ENCODE results near the gene SENP1. TPM values are rescaled to one million over a fixed set of nuclear protein-coding genes. Genes with fewer than 3 reads are reported as not detected.
A peak's percentile ranks its signal among the peaks of the same experiment; 100 is the strongest.

SENP1 gene
- total RNA-seq, 4 donors from 2014 or later: 11.0 to 37.1 (median 16.9) TPM

DNA sequence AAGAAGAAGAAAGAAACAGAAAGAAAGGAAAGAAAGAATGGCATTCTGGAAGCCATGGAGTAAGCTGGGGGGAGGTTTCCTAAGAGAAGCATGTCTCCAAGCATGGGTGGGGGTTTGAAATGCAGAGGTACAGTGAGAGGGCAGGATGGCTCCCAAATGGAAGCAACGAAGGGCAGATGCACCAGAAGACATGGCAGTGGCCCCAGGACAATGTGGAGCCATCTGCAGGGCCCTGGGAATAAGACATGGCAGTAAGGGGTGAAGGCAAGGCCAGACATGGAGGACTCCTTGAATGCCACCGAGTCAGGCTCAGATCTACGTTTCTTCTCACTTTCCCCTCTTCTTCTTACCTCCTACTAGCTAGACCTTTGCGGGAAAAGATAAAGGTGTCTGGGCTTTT lies 96.9 kb downstream of the SENP1 start:
- Histone ChIP-seq H3K27ac (no peak overlapping the region), H3K4me3 (no peak overlapping the region), H3K27me3 (peaks cover 0 to 18% of the 10 kb centered on the region in 2 donors), H3K4me1 (peaks cover 8 to 14% (median 10%) of the 10 kb centered on the region in 4 donors), H3K36me3 (no peaks in the 10 kb centered on the region), H3K9me3 (no peaks in the 10 kb centered on the region)
- peak in 1 of 3 donors; percentile 14 for DNase-seq
- no peak for TF ChIP-seq POLR2A (IDR thresholded peaks at IDR 0.05)
- TF ChIP-seq, protein P1, sequence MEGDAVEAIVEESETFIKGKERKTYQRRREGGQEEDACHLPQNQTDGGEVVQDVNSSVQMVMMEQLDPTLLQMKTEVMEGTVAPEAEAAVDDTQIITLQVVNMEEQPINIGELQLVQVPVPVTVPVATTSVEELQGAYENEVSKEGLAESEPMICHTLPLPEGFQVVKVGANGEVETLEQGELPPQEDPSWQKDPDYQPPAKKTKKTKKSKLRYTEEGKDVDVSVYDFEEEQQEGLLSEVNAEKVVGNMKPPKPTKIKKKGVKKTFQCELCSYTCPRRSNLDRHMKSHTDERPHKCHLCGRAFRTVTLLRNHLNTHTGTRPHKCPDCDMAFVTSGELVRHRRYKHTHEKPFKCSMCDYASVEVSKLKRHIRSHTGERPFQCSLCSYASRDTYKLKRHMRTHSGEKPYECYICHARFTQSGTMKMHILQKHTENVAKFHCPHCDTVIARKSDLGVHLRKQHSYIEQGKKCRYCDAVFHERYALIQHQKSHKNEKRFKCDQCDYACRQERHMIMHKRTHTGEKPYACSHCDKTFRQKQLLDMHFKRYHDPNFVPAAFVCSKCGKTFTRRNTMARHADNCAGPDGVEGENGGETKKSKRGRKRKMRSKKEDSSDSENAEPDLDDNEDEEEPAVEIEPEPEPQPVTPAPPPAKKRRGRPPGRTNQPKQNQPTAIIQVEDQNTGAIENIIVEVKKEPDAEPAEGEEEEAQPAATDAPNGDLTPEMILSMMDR (IDR thresholded peaks at IDR 0.05): no peak

DNA sequence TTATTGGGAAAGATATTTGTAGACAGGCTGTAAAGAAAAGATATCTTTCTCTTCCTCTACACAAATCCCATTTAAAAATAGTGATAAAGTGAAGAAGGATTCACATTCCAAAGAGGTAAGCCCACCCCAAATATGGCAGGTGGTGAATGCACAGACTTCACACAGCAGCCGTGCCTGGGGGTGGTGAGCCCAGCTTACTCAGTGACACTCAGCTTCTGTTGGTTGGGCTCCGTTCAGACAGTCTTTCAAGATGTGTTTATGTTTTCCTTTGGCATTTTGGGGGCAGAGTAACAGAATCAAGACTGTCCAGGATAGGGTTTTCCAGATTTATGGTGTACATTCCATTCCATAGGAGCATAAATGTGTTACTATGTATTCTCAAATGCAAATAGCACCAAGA lies 97.5 kb downstream of the SENP1 start:
- peaks cover 9 to 20% (median 15%) of the 10 kb centered on the region in 4 donors for H3K4me1 ChIP-seq
- peak in 1 of 3 donors; percentile 5 for DNase-seq
- peaks cover 0 to 24% of the 10 kb centered on the region in 2 donors for H3K27me3 ChIP-seq
- TF ChIP-seq POLR2A (IDR thresholded peaks at IDR 0.05): no peak
- TF ChIP-seq, protein P1 (IDR thresholded peaks at IDR 0.05): no peak
- H3K9me3 ChIP-seq: no peaks in the 10 kb centered on the region
- no peak overlapping the region for H3K27ac ChIP-seq
- no peaks in the 10 kb centered on the region for H3K36me3 ChIP-seq
- no peak overlapping the region for H3K4me3 ChIP-seq

DNA sequence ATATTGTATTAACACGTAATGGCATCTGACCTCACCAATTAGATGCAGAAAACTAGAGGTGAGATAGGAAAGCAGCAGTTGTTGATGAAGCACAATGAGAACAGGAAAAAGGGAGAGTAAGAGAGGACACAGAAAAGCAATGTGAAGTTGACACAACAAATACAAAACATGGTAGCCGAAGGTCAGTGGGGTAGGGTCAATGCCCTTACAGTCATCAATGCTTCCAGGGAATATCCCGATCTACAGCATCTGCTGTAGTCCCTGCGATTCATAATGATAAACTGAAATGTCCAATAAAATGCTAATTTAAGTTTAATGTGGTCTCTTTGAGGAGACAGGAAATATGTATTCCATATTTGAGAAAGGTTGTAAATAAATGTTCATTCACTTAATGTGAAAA lies 98.7 kb downstream of the SENP1 start:
- Histone ChIP-seq H3K36me3 (no peaks in the 10 kb centered on the region), H3K27me3 (peaks cover 0 to 35% of the 10 kb centered on the region in 2 donors), H3K9me3 (no peaks in the 10 kb centered on the region), H3K27ac (no peak overlapping the region), H3K4me3 (no peak overlapping the region), H3K4me1 (peaks cover 9 to 31% (median 26%) of the 10 kb centered on the region in 4 donors)
- peak in 1 of 3 donors; percentile 19 for DNase-seq
- no peak for TF ChIP-seq POLR2A (IDR thresholded peaks at IDR 0.05)
- TF ChIP-seq, protein P1 (IDR thresholded peaks at IDR 0.05): no peak

DNA sequence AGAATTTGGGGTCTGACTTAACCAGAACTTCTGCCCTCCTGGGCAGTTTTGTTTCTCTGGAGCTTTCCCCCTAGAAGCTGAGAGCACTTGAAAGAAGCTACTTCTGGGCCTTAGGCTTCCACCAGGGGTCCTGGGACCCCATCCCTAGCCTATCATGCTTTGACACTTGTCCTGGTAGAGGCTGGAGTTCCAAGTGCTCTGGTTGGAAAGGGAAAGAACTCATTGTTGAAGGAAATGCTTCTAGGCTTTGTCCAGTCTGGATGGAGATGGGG lies 100.2 kb downstream of the SENP1 start:
- no peaks in the 10 kb centered on the region for H3K36me3 ChIP-seq
- H3K4me1 ChIP-seq: peaks cover 9 to 44% (median 36%) of the 10 kb centered on the region in 4 donors
- H3K27ac ChIP-seq: no peak overlapping the region
- DNase-seq: no peak
- H3K9me3 ChIP-seq: no peaks in the 10 kb centered on the region
- H3K27me3 ChIP-seq: peaks cover 0 to 38% of the 10 kb centered on the region in 2 donors
- no peak for TF ChIP-seq POLR2A (IDR thresholded peaks at IDR 0.05)
- no peak overlapping the region for H3K4me3 ChIP-seq

DNA sequence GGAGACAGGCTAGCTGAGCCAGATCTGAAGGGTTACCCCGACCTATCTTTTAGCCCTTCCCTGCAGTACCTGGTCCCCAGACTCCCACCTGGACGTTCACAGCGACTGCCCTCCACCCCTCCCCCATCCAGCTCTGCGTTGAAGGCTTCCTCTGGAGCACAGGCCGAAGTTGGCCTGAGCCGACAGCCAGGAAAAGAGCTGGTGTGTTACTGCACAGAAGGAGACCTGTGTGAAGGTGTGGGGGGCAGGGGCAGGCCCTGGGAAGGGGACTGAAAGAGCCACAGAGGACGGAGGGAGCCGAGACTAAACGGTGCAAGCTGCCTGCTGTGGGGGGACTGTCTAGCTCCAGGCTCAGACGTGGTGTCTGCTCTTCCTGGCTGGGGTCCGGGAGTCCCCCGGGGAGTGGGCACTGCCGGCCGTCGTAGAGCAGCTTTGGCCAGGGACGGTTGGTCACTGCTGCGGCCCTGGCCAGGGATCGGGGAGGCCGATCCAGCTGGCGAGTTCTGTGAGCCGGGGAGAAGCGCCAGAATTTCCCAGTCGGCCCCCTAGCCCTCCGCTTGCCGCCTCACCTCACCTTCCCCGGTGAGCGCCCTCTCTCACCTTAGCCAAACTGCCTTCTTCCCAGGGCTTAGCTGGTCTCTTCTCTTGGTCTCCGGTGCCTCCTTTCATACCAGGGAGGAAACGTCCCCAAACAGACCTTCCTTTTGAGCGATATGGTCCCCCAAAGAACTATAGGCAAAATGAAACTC lies 100.7 kb downstream of the SENP1 start:
- Histone ChIP-seq H3K27me3 (peaks cover 0 to 38% of the 10 kb centered on the region in 2 donors), H3K4me3 (no peak overlapping the region)

More for the DNA sequence above, 100.7 kb downstream of the SENP1 start:
- TF ChIP-seq, protein P1 (IDR thresholded peaks at IDR 0.05): no peak
- no peak for TF ChIP-seq POLR2A (IDR thresholded peaks at IDR 0.05)
- no peaks in the 10 kb centered on the region for H3K9me3 ChIP-seq
- no peaks in the 10 kb centered on the region for H3K36me3 ChIP-seq
- DNase-seq: peak in 1 of 3 donors; percentile 34
- peaks cover 9 to 44% (median 36%) of the 10 kb centered on the region in 4 donors for H3K4me1 ChIP-seq
- no peak overlapping the region for H3K27ac ChIP-seq

Measured in Peyer's patch (tissue), 4 donors.